ENCODE measurements around the gene PCDH11X. TPM values are rescaled to one million over a fixed set of nuclear protein-coding genes. Genes with fewer than 3 reads are reported as not detected.
"Not testable (repeated sequence)": the region's sequence is repeated elsewhere in the genome, so short reads cannot be mapped to it uniquely, and the experiment has no call there.

PCDH11X gene, protein sequence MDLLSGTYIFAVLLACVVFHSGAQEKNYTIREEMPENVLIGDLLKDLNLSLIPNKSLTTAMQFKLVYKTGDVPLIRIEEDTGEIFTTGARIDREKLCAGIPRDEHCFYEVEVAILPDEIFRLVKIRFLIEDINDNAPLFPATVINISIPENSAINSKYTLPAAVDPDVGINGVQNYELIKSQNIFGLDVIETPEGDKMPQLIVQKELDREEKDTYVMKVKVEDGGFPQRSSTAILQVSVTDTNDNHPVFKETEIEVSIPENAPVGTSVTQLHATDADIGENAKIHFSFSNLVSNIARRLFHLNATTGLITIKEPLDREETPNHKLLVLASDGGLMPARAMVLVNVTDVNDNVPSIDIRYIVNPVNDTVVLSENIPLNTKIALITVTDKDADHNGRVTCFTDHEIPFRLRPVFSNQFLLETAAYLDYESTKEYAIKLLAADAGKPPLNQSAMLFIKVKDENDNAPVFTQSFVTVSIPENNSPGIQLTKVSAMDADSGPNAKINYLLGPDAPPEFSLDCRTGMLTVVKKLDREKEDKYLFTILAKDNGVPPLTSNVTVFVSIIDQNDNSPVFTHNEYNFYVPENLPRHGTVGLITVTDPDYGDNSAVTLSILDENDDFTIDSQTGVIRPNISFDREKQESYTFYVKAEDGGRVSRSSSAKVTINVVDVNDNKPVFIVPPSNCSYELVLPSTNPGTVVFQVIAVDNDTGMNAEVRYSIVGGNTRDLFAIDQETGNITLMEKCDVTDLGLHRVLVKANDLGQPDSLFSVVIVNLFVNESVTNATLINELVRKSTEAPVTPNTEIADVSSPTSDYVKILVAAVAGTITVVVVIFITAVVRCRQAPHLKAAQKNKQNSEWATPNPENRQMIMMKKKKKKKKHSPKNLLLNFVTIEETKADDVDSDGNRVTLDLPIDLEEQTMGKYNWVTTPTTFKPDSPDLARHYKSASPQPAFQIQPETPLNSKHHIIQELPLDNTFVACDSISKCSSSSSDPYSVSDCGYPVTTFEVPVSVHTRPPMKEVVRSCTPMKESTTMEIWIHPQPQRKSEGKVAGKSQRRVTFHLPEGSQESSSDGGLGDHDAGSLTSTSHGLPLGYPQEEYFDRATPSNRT (N-terminal part only)
- total RNA-seq: under 0.01 TPM

DNA sequence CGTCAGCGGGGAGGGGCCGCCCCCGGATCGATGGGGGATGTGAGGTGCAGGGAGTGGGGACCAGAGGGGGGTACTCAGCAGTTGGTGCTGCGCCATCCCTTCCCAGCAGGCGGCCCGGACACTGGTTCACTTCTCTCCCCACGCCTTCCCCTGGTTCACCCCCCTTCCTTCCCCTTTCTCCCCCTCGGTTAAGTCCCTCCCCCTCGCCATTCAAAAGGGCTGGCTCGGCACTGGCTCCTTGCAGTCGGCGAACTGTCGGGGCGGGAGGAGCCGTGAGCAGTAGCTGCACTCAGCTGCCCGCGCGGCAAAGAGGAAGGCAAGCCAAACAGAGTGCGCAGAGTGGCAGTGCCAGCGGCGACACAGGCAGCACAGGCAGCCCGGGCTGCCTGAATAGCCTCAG lies at the start of gene PCDH11X:
Gene PCDH11X, plus strand, starts transcription at position 241 of the 400 bp plus-strand sequence. CDS start 56,130 bp downstream, outside the sequence.
- peak in 2 of 3 donors; percentile 32 to 64 for DNase-seq (ENCODE audit: low read depth in 2 of 3, low spot score in 2 of 3)

GRCh38 chrX:91747446-91747845 lies 31.7 kb upstream of the PCDH11X start:
- DNase-seq (ENCODE audit: low read depth in 2 of 3, low spot score in 2 of 3): not testable (repeated sequence)

- DNase-seq (ENCODE audit: low read depth in 2 of 3, low spot score in 2 of 3): not testable (repeated sequence)
These were observed 26.2 kb upstream of the PCDH11X start for GRCh38 chrX:91753022-91753421.

DNA sequence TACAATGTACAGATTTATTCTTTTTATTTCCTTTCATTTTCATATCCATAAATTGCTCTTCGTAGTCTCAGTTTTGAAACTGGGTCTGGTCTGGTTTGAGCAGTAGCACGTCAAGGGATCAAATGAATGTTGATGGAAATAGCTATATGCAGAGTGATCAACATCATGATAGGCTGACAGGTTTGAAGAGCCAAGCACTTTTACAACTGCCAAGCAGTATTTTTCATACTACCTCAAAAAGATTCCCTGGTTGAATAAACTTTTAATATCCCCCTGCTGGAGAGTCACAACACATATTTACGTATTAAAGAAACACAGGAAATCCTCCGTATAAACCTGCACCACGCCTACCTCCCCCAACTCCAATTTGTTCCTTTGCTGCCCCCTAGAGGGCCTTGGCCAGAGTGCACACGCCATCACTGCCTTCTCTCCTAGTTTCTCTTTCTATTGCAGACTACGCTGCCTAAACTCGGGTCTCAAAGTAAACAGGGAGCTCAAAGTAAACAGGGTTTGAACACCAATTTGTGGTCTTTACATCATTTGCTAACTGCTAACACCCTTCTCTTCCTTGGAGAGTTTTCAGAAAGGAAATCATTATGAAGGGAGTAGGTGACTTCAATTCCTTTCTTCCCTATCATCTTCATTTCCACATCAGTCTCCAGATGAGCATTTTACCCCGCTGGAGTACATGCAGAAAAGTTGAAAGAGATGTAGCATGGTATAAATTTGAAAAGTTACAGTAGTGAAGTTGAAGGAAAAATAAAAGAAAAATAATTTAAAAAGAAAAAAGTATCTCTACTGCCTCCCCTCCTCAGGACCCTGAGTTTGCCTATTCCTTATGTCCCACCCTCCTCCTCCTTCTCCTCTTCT lies 8.3 kb upstream of the PCDH11X start:
- not testable (repeated sequence) for DNase-seq (ENCODE audit: low read depth in 2 of 3, low spot score in 2 of 3)

- DNase-seq (ENCODE audit: low read depth in 2 of 3, low spot score in 2 of 3): not testable (repeated sequence)
These were observed 5.2 kb upstream of the PCDH11X start for GRCh38 chrX:91773943-91774342.

DNA sequence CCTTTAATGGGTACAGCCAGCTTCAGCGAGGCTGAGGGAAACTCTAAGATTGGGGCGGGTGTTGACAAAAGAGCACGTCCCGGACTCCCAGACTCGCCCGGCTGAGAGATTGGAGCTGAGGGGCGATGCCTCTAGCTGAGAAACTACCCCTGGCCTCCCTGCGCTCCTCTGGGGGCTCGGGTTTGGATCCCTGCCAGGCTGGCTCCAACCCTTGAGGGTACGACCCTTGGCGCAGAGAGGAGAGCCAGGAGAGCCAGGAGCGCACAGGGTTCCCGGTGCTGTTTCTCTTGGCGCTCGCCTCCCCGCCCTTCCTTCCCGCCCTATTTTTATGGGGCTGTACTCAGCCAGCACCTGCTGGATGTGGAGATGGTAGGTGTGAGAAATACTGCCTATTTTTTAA lies 833 bp downstream of the PCDH11X start:
- DNase-seq (ENCODE audit: low read depth in 2 of 3, low spot score in 2 of 3): not testable (repeated sequence)

DNA sequence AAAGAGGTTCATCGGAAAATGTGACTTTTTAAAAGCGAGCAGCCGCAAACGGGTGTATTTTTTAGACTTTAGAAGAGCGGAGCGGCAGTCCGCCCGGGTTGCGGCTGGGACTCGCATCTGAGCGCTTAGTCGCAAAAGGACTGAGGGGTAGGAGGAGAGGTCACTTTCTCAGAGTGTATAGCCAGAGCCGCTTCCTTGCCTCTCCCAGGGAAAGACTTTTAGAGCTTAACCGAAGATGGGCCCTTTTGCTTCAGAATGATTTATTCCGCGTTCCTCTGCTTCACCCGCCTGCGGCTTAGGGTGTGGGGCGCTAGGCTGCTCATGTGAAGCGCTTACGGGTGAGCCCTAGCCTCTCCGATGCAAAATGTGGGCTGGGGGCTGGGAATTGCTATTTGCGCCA lies 1.5 kb downstream of the PCDH11X start:
- not testable (repeated sequence) for DNase-seq (ENCODE audit: low read depth in 2 of 3, low spot score in 2 of 3)

- not testable (repeated sequence) for DNase-seq (ENCODE audit: low read depth in 2 of 3, low spot score in 2 of 3)
These were observed 2.6 kb downstream of the PCDH11X start for GRCh38 chrX:91781553-91782298.

DNA sequence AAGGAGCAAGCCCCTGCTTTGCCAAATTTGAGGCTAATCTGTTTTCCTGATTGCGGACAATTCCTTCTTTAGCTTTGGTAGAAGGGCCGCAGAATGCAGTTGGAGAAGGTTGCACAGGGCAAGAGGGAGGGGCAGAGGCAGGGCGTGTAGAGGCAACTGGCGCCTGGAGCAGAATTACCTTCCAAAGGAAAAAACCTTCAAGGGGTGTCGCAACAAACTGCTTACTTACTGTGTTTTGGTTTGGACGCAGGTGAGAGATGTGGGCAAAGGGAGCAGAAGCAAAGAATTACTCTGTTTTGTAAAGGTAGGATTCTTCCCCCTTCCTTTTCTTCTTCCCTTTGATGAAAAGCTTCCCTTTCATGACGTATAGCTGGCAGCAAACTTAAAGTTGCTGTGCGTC lies 3.6 kb downstream of the PCDH11X start:
- not testable (repeated sequence) for DNase-seq (ENCODE audit: low read depth in 2 of 3, low spot score in 2 of 3)

DNA sequence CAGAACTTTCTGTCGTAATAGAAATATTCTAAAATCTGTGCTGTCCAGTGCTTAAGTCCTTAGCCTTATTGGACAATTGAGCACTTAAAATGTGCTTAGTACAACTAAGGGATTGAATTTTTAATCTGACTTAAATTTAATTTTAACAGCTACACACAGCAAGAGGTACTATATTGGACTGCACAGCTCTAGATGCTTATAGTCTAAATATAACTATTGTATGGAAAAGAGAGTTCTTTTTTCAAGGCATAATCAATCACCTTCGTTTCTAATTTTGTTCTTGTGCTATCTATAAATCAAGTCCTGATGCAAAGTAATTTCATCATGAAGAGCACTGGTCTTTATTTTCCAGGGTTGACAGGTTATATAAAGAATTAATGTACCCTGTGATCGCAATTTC lies 38.4 kb downstream of the PCDH11X start:
- DNase-seq (ENCODE audit: low read depth in 2 of 3, low spot score in 2 of 3): not testable (repeated sequence)

DNA sequence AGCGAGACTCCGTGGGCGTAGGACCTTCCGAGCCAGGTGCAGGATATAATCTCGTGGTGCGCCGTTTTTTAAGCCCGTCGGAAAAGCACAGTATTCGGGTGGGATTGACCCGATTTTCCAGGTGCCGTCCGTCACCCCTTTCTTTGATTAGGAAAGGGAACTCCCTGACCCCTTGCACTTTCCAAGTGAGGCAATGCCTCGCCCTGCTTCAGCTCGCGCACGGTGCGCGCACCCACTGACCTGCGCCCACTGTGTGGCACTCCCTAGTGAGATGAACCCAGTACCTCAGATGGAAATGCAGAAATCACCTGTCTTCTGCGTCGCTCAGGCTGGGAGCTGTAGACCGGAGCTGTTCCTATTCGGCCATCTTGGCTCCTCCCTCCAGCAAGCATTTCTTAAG lies 46.1 kb downstream of the PCDH11X start:
- not testable (repeated sequence) for DNase-seq (ENCODE audit: low read depth in 2 of 3, low spot score in 2 of 3)

Small RNA genes within 50 kb of the gene (small RNA-seq; reads per million reads assigned to genes)
- gene RNU2-26P: 0.61 reads per million
